ENCODE results near the gene BACE2.

BACE2 gene

DNA sequence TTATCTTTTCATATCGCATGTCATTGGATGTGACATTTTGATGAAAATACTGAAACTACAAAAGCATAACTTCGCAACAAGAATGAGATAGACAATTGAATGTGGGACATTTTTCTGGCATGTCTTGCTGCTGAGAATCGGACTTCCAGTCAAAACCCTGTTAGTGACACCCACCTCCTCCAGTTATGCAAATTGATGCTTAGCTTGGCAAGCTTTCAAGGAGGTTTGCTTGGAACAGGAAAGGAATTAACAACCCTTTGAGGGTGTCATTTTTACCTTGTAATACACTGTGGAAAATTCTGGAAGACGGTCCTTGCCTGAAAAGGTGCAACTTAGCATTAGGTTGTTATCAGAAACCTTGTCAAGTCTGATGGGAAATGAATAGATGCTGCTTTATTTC lies 109.9 kb downstream of the BACE2 start:
- peaks cover 4% of the 10 kb centered on the region for H3K27me3 ChIP-seq (ENCODE audit: insufficient read depth, poor library complexity, severe bottlenecking)
- H3K4me3 ChIP-seq (replicated peaks; ENCODE audit: insufficient read depth, low read length), result no peak overlapping the region
- no peak overlapping the region for H3K27ac ChIP-seq (replicated peaks)
- no peak for DNase-seq (ENCODE audit: low read depth in 1 of 2, low spot score in 1 of 2)
- TF ChIP-seq POLR2AphosphoS5 (IDR thresholded peaks at IDR 0.05; ENCODE audit: low read depth) (no peak), GABPA (IDR thresholded peaks at IDR 0.05; ENCODE audit: low read depth) (no peak), CTCF (IDR thresholded peaks at IDR 0.05; ENCODE audit: insufficient read depth, low read length) (no peak), SPI1 (IDR thresholded peaks at IDR 0.05; ENCODE audit: borderline replicate concordance, low read depth) (no peak)
- TF ChIP-seq, protein P1, sequence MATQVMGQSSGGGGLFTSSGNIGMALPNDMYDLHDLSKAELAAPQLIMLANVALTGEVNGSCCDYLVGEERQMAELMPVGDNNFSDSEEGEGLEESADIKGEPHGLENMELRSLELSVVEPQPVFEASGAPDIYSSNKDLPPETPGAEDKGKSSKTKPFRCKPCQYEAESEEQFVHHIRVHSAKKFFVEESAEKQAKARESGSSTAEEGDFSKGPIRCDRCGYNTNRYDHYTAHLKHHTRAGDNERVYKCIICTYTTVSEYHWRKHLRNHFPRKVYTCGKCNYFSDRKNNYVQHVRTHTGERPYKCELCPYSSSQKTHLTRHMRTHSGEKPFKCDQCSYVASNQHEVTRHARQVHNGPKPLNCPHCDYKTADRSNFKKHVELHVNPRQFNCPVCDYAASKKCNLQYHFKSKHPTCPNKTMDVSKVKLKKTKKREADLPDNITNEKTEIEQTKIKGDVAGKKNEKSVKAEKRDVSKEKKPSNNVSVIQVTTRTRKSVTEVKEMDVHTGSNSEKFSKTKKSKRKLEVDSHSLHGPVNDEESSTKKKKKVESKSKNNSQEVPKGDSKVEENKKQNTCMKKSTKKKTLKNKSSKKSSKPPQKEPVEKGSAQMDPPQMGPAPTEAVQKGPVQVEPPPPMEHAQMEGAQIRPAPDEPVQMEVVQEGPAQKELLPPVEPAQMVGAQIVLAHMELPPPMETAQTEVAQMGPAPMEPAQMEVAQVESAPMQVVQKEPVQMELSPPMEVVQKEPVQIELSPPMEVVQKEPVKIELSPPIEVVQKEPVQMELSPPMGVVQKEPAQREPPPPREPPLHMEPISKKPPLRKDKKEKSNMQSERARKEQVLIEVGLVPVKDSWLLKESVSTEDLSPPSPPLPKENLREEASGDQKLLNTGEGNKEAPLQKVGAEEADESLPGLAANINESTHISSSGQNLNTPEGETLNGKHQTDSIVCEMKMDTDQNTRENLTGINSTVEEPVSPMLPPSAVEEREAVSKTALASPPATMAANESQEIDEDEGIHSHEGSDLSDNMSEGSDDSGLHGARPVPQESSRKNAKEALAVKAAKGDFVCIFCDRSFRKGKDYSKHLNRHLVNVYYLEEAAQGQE (IDR thresholded peaks at IDR 0.05; ENCODE audit: insufficient replicate concordance, low read depth), result no peak

GRCh38 chr21:41280115-41280919 lies 112.4 kb downstream of the BACE2 start:
- no peak for DNase-seq (ENCODE audit: low read depth in 1 of 2, low spot score in 1 of 2)
- peaks cover 6% of the 10 kb centered on the region for H3K27me3 ChIP-seq (ENCODE audit: insufficient read depth, poor library complexity, severe bottlenecking)
- no peak for TF ChIP-seq POLR2AphosphoS5 (IDR thresholded peaks at IDR 0.05; ENCODE audit: low read depth)
- TF ChIP-seq, protein P1 (IDR thresholded peaks at IDR 0.05; ENCODE audit: insufficient replicate concordance, low read depth), result no peak
- no peak for TF ChIP-seq CTCF (IDR thresholded peaks at IDR 0.05; ENCODE audit: insufficient read depth, low read length)
- TF ChIP-seq GABPA (IDR thresholded peaks at IDR 0.05; ENCODE audit: low read depth), result no peak
- no peak for TF ChIP-seq SPI1 (IDR thresholded peaks at IDR 0.05; ENCODE audit: borderline replicate concordance, low read depth)
- H3K27ac ChIP-seq (replicated peaks), result no peak overlapping the region
- H3K4me3 ChIP-seq (replicated peaks; ENCODE audit: insufficient read depth, low read length), result no peak overlapping the region

DNA sequence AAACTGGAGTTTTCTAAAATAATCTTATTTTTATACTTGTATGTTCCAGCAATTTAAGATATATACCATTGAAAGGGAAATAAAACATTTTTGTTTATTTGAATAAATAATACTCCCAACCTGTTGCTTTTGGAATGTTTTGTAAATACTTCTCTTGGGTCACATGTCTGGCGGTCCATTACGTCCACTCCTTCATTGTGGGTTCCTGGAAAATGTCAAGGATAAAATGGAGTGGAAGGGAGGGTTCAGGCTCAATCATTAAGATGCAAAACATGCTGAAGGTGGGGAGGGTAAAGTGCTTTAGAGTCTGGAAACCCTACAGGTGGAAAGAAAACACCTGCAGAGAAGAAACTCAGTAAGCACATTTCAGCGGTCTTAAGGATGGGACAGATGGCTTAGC lies 114.5 kb downstream of the BACE2 start:
- no peak for DNase-seq (ENCODE audit: low read depth in 1 of 2, low spot score in 1 of 2)

More for the DNA sequence above, 114.5 kb downstream of the BACE2 start:
- Histone ChIP-seq H3K4me3 (replicated peaks; ENCODE audit: insufficient read depth, low read length) (no peak overlapping the region), H3K27me3 (ENCODE audit: insufficient read depth, poor library complexity, severe bottlenecking) (peaks cover 6% of the 10 kb centered on the region), H3K27ac (replicated peaks) (no peak overlapping the region)
- TF ChIP-seq, protein P1 (IDR thresholded peaks at IDR 0.05; ENCODE audit: insufficient replicate concordance, low read depth), result no peak
- TF ChIP-seq CTCF (IDR thresholded peaks at IDR 0.05; ENCODE audit: insufficient read depth, low read length), result no peak
- no peak for TF ChIP-seq POLR2AphosphoS5 (IDR thresholded peaks at IDR 0.05; ENCODE audit: low read depth)
- TF ChIP-seq GABPA (IDR thresholded peaks at IDR 0.05; ENCODE audit: low read depth), result no peak
- TF ChIP-seq SPI1 (IDR thresholded peaks at IDR 0.05; ENCODE audit: borderline replicate concordance, low read depth), result no peak
